Midbrain (tissue), 1 donor: ENCODE results near the gene GGNBP2.
A peak's percentile ranks its signal among the peaks of the same experiment; 100 is the strongest.

Experiments used
- DNase-seq: peaks from one replicate; lab custom pipeline; 2025; lab: John Stamatoyannopoulos, UW

The GGNBP2 gene

GRCh38 chr17:36566081-36566480 is 21.4 kb downstream of the GGNBP2 start:
- no peak for DNase-seq

DNA sequence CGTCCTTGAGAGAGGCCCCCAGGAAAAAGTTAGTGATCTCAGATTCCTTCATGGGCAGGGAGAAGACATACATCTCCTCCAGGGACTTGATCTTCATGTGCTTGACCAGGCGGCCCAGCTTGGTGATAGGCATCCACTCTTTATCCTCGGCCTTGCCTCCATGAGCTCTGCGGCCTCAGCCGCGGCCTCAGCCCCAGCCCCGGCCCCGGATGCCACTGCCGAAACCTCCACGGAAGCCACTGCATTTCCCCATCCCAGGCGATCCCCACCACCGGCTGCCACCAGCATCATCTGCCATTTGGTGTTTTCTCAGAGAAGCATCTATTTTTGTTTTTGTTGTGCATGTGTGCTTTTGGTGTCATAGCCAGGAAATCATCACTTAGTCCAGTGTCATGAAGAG is 30.3 kb downstream of the GGNBP2 start:
- DNase-seq: no peak

DNA sequence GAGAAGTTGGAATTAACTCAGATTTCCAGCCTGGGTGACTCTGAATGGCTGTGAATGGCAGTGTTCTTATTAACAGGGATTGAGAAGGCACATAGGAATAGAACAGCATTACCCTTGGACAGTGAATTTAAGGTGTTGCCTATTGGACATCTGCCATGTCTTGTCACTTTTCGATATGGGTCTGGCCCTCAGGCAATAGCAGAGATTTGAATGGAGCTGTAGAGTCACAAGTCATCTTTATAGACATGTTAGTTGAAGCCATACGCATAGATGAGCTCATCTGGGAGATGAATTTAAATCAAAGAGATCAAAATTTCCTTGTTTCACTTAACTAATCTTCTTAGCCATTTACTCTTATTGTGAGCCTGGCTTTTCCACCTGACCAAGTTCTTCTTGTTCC is 32.1 kb downstream of the GGNBP2 start:
- no peak for DNase-seq

DNA sequence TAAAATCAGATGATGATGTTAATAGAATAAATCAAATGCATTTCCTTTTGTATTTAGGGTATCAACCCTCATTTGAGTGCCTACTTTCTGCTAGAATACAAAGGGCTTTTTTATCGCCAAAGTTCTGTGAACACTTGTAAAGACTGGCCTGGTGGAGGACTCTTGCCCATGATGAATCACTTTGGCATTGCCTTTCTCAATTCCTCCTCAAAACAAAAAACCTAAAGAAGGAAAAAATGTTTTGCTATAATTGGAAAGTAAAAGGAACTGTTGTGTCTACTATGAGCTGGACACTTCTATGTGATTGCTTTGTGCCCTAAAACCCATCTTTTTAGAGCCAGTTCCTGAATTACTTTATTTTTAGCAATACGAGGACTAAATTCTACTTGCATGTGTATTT is 34.0 kb downstream of the GGNBP2 start:
- no peak for DNase-seq

DNA sequence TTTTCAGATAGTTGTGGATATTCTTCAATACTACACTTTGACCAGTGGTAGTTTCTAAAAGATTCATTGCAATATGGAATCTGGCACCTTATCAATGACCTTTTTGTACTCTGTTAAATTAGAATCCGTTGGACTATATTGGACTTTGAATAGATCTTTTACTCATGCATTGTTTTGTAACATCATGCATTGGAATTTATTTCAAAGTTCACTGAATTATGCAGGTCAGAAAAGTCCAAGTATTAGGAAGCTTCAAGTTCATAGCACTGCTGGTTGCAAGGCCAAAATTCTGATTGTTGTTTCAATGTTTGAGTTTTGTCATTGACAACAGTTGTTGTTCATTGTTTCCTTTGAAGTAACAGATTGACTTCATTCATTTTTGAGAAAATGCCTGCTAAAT is 39.1 kb downstream of the GGNBP2 start:
- DNase-seq: no peak

DNA sequence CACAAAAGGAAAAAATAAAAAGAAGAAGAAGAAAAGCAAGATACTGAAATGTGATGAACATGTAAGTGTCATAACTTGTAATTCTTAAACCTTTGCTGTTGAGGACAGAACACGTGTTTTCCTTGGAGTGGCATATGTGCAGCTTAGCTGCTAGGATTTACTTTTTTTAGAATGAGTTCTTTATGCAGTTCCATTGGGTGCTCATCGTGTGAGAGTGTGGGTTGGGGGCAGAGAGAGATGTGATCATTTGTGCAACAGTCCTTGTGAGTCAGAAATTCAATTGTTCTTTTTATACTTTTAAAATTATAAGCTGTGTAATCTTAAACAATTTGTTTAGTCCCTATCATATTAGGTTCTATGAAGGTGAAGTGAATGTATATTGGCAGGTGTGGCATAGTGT is 41.4 kb downstream of the GGNBP2 start:
- DNase-seq: no peak

DNA sequence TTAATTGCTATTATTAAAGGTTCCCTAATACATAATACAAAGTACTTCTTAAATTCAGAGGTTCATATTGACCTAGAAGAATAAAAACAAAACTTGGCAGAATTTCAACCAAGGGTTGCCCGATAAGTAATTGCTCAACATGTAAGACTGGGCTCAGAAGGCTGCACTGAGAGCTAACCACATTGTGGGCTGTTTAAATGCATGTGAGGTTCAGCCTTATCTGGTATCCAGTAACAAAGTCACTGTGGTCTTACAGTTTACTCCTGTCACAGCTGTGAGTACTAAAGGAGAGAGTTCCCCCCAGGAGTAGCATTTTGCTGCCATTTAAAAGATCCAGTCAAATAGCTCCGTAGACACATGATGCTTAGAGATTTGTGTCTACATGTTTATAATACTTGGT is 45.4 kb downstream of the GGNBP2 start:
- DNase-seq: no peak

GRCh38 chr17:36591434-36592315 is 47.0 kb downstream of the GGNBP2 start, which contains the start of gene DHRS11:
DHRS11 (plus strand) TSS chr17:36591879; CDS start chr17:36592010, 131 bp downstream.
- peak; percentile 76 for DNase-seq

DNA sequence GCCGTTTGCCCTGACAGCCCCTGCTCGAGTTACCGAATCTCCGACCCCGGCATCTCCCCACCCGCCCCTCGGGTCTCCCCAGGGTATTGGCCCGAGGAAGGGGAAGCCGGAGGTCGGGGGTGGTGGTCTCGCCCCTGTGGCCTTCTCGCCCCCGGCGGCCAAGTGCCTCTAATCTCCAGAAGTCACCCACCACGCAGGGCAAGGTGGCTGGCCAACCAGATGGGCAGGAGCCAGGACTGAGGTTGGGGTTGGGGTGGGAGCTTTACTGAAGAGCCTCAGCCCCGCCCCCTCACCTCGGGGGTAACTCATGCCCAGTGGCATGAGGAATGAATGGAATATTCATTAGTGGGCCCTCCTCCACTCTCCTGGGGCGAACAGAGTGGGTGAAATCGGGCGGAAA is 47.6 kb downstream of the GGNBP2 start:
- no peak for DNase-seq

- DNase-seq: no peak
Observed at GRCh38 chr17:36592716-36593321, 48.1 kb downstream of the GGNBP2 start.

- DNase-seq: no peak
Observed at GRCh38 chr17:36593656-36594316, 49.1 kb downstream of the GGNBP2 start.

GRCh38 chr17:36594626-36595401 is 50.1 kb downstream of the GGNBP2 start:
- DNase-seq: no peak

DNA sequence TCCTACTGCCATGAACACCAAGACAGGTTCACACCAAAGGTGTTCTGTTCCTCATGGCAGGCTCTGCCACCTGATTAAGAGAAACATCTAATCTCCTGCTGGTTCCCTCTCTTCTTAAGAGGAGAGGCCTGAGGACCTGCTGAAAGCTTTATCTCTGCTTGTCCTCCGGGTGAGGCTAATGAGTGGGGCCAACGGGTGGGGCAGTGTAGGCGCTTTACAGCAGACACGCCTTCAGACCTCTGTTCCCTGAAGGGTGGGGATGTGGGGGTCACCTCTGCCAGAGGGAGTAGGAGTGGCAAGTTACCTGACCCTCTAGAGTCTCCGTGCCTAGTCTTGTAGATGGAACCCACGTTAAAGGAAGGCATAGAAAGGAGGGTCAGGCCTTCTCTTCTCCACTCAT is 52.5 kb downstream of the GGNBP2 start:
- DNase-seq: no peak

DNA sequence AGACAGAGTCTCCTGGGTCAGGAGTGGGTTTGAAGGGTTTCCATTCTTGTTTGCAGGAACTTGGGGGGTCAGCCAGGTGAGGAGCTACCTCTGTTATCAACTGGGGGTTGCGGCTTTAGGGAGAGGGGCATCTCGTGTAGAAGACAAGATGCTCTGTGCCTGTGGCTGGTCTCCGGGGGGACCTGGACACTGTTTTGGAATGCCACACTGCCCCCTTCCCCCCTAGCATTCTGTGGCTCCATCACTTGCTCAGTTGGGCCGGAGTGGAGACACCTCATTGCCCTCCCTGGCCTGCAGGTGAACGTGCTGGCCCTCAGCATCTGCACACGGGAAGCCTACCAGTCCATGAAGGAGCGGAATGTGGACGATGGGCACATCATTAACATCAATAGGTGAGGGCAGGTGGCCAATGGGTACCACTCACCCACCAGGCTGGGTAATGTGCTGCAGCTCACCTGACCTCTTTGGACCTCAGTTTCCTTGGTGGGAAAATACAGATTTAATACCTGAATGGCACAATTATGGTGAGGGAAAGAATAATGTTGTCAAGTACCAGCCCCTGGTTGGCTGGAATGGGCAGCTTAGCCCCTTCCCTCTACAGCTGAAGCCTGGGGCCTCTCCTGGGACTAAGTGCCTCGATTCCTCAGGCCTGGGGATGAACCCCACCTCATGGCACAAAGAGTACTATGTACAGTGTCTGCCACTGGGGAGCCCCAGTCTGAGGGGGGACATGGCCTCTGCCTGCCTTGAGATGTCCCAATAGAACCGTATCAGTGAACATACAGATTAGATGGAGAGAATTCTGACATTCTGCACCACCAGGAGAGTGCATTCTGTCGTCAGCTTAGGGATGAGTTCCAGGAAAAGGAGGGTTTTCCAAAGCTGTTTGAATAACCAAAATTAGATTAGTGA is 53.4 kb downstream of the GGNBP2 start:
- no peak for DNase-seq

- no peak for DNase-seq
Observed at GRCh38 chr17:36598951-36599401, 54.3 kb downstream of the GGNBP2 start.

GRCh38 chr17:36599546-36600250 is 55.0 kb downstream of the GGNBP2 start:
- DNase-seq: no peak

GRCh38 chr17:36600465-36600864 is 55.7 kb downstream of the GGNBP2 start:
- no peak for DNase-seq

DNA sequence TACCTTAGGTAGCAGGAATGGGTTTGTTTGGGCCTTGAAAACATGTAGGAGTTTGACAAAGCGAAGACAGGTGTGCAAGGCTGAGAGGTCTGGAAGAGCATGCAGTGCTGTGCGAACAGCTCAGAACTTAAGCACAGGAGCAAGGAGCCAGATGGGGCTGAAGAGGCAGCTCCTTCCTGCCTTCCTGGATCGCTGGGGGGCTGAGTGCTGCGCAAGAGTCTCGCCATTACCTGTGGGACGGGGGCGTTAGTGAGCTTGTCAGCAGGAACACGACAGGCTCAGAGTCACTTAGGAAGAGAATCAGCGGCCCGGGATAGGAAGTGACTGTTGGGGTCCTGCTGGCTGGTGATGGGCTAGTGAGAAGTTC is 56.2 kb downstream of the GGNBP2 start:
- no peak for DNase-seq

- DNase-seq: peak; percentile 95
Observed at GRCh38 chr17:36601303-36602029, 56.7 kb downstream of the GGNBP2 start, which contains the start of gene MRM1. MRM1 (plus strand) TSS chr17:36601583; CDS start chr17:36601811, 228 bp downstream.
